NCI-H748 treated with DMSO at 0.1 percent for 48 hours (cell line): ENCODE measurements around the gene SDK2.
A peak's percentile ranks its signal among the peaks of the same experiment; 100 is the strongest.

Source experiments
- DNase-seq: peaks from one replicate; lab custom pipeline; 2025; lab: John Stamatoyannopoulos, UW

The SDK2 gene

GRCh38 chr17:73506470-73507435, 137.5 kb downstream of the SDK2 start:
- peak; percentile 7 for DNase-seq

- DNase-seq: no peak
Measured at GRCh38 chr17:73503560-73503959, 140.7 kb downstream of the SDK2 start.

- DNase-seq: no peak
Measured at GRCh38 chr17:73500414-73500999, 143.7 kb downstream of the SDK2 start.

- DNase-seq: no peak
Measured at GRCh38 chr17:73498886-73499554, 145.2 kb downstream of the SDK2 start.

- no peak for DNase-seq
Measured at GRCh38 chr17:73498176-73498575, 146.1 kb downstream of the SDK2 start.

- DNase-seq: no peak
Measured at GRCh38 chr17:73497721-73498120, 146.5 kb downstream of the SDK2 start.

- DNase-seq: no peak
Measured at GRCh38 chr17:73496232-73496631, 148.0 kb downstream of the SDK2 start.

GRCh38 chr17:73495641-73496040, 148.6 kb downstream of the SDK2 start:
- DNase-seq: no peak

GRCh38 chr17:73494950-73495349, 149.3 kb downstream of the SDK2 start:
- DNase-seq: no peak

GRCh38 chr17:73493956-73494926, 150.0 kb downstream of the SDK2 start:
- DNase-seq: no peak

GRCh38 chr17:73492821-73493814, 151.1 kb downstream of the SDK2 start:
- peak; percentile 57 for DNase-seq

GRCh38 chr17:73492125-73492820, 152.0 kb downstream of the SDK2 start:
- DNase-seq: no peak

- DNase-seq: no peak
Measured at GRCh38 chr17:73491648-73492047, 152.6 kb downstream of the SDK2 start.

- DNase-seq: no peak
Measured at GRCh38 chr17:73490851-73491250, 153.4 kb downstream of the SDK2 start.

GRCh38 chr17:73489991-73490390, 154.3 kb downstream of the SDK2 start:
- DNase-seq: no peak

GRCh38 chr17:73489333-73489732, 154.9 kb downstream of the SDK2 start:
- no peak for DNase-seq

GRCh38 chr17:73485130-73485529, 159.1 kb downstream of the SDK2 start:
- DNase-seq: no peak

- DNase-seq: no peak
Measured at GRCh38 chr17:73482894-73483293, 161.4 kb downstream of the SDK2 start.

GRCh38 chr17:73482251-73482716, 162.0 kb downstream of the SDK2 start:
- no peak for DNase-seq

GRCh38 chr17:73481676-73482075, 162.6 kb downstream of the SDK2 start:
- DNase-seq: no peak
